ENCODE measurements around the gene KCNH1. TPM values are rescaled to one million over a fixed set of nuclear protein-coding genes. Genes with fewer than 3 reads are reported as not detected.

Gene KCNH1
- total and polyA plus RNA-seq, 4 donors, result 0.02 to 0.31 TPM; not detected in 2

GRCh38 chr1:210800301-210800700 lies 333.6 kb downstream of the KCNH1 start:
- ATAC-seq (ENCODE audit: insufficient read depth, low FRiP score) (no peak), DNase-seq (no peak)
- Histone ChIP-seq H3K9me3 (ENCODE audit: control insufficient read depth in 4 of 4, insufficient read depth in 3 of 4, low read length in 3 of 4) (peaks cover 0 to 6% (median 0%) of the 10 kb centered on the region in 4 donors), H3K27me3 (ENCODE audit: control insufficient read depth in 3 of 3, insufficient read depth in 3 of 3, low read length in 2 of 3) (peaks cover 0 to 3% (median 0%) of the 10 kb centered on the region in 3 donors), H3K27ac (ENCODE audit: low read depth in 1 of 2, low read length in 1 of 2) (no peak overlapping the region), H3K4me3 (no peak overlapping the region), H3K36me3 (ENCODE audit: control insufficient read depth in 4 of 4, insufficient read depth in 4 of 4, low read length in 4 of 4) (no peaks in the 10 kb centered on the region), H3K4me1 (ENCODE audit: control insufficient read depth in 5 of 5, insufficient read depth in 5 of 5, low read length in 5 of 5) (no peaks in the 10 kb centered on the region), H3K9ac (ENCODE audit: insufficient read depth in 1 of 2, low read length in 2 of 2) (no peak overlapping the region)
- no peak for TF ChIP-seq CTCF (IDR thresholded peaks at IDR 0.05; ENCODE audit: control extremely low read depth, extremely low read depth)
- WGBS, 2 donors, result 55 to 57% methylated on average over 4 of the region's 4 CpGs

GRCh38 chr1:210797422-210797821 lies 336.5 kb downstream of the KCNH1 start:
- TF ChIP-seq CTCF (IDR thresholded peaks at IDR 0.05; ENCODE audit: control extremely low read depth, extremely low read depth), result no peak
- Histone ChIP-seq H3K27me3 (ENCODE audit: control insufficient read depth in 3 of 3, insufficient read depth in 3 of 3, low read length in 2 of 3) (peaks cover 0 to 3% (median 0%) of the 10 kb centered on the region in 3 donors), H3K4me3 (no peak overlapping the region), H3K9ac (ENCODE audit: insufficient read depth in 1 of 2, low read length in 2 of 2) (no peak overlapping the region), H3K27ac (ENCODE audit: low read depth in 1 of 2, low read length in 1 of 2) (no peak overlapping the region), H3K36me3 (ENCODE audit: control insufficient read depth in 4 of 4, insufficient read depth in 4 of 4, low read length in 4 of 4) (no peaks in the 10 kb centered on the region), H3K4me1 (ENCODE audit: control insufficient read depth in 5 of 5, insufficient read depth in 5 of 5, low read length in 5 of 5) (no peaks in the 10 kb centered on the region), H3K9me3 (ENCODE audit: control insufficient read depth in 4 of 4, insufficient read depth in 3 of 4, low read length in 3 of 4) (peaks cover 0 to 4% (median 0%) of the 10 kb centered on the region in 4 donors)
- DNase-seq (no peak), ATAC-seq (ENCODE audit: insufficient read depth, low FRiP score) (no peak)
- 90% methylated on average over 8 of the region's 8 CpGs for WGBS, 2 donors

- H3K4me1 ChIP-seq (ENCODE audit: control insufficient read depth in 5 of 5, insufficient read depth in 5 of 5, low read length in 5 of 5), result no peaks in the 10 kb centered on the region
- H3K4me3 ChIP-seq, result no peak overlapping the region
- DNase-seq (no peak), ATAC-seq (ENCODE audit: insufficient read depth, low FRiP score) (no peak)
- no peak overlapping the region for H3K27ac ChIP-seq (ENCODE audit: low read depth in 1 of 2, low read length in 1 of 2)
- H3K9ac ChIP-seq (ENCODE audit: insufficient read depth in 1 of 2, low read length in 2 of 2), result no peak overlapping the region
- TF ChIP-seq CTCF (IDR thresholded peaks at IDR 0.05; ENCODE audit: control extremely low read depth, extremely low read depth), result no peak
- peaks cover 0 to 2% (median 0%) of the 10 kb centered on the region in 4 donors for H3K9me3 ChIP-seq (ENCODE audit: control insufficient read depth in 4 of 4, insufficient read depth in 3 of 4, low read length in 3 of 4)
- H3K27me3 ChIP-seq (ENCODE audit: control insufficient read depth in 3 of 3, insufficient read depth in 3 of 3, low read length in 2 of 3), result peaks cover 0 to 2% (median 0%) of the 10 kb centered on the region in 3 donors
- H3K36me3 ChIP-seq (ENCODE audit: control insufficient read depth in 4 of 4, insufficient read depth in 4 of 4, low read length in 4 of 4), result no peaks in the 10 kb centered on the region
- WGBS, 2 donors, result 85 to 87% methylated on average over 5 of the region's 5 CpGs
Measured at GRCh38 chr1:210796421-210796820, 337.5 kb downstream of the KCNH1 start.

GRCh38 chr1:210794445-210794844 lies 339.5 kb downstream of the KCNH1 start:
- no peak overlapping the region for H3K9ac ChIP-seq (ENCODE audit: insufficient read depth in 1 of 2, low read length in 2 of 2)
- ATAC-seq (ENCODE audit: insufficient read depth, low FRiP score) (no peak), DNase-seq (no peak)
- no peaks in the 10 kb centered on the region for H3K36me3 ChIP-seq (ENCODE audit: control insufficient read depth in 4 of 4, insufficient read depth in 4 of 4, low read length in 4 of 4)
- no peaks in the 10 kb centered on the region for H3K4me1 ChIP-seq (ENCODE audit: control insufficient read depth in 5 of 5, insufficient read depth in 5 of 5, low read length in 5 of 5)
- H3K27me3 ChIP-seq (ENCODE audit: control insufficient read depth in 3 of 3, insufficient read depth in 3 of 3, low read length in 2 of 3), result no peaks in the 10 kb centered on the region
- no peak for TF ChIP-seq CTCF (IDR thresholded peaks at IDR 0.05; ENCODE audit: control extremely low read depth, extremely low read depth)
- H3K9me3 ChIP-seq (ENCODE audit: control insufficient read depth in 4 of 4, insufficient read depth in 3 of 4, low read length in 3 of 4), result no peaks in the 10 kb centered on the region
- 74 to 87% methylated on average over 1 of the region's 1 CpG for WGBS, 2 donors
- no peak overlapping the region for H3K4me3 ChIP-seq
- no peak overlapping the region for H3K27ac ChIP-seq (ENCODE audit: low read depth in 1 of 2, low read length in 1 of 2)

Measured in lung (tissue), 12 donors.